Esophagus muscularis mucosa (tissue), 4 donors: Measurements from ENCODE around the gene KRT15. TPM values are rescaled to one million over a fixed set of nuclear protein-coding genes. Genes with fewer than 3 reads are reported as not detected.

Experiments used
- DNase-seq: peaks from one replicate; pipeline ENCODE4 v3.0.0-alpha.2; 2017; ENCODE audit errors: extremely low spot score
- H3K27ac ChIP-seq, 4 donors: fragments of 200-600 bp; sonication (generic); replicated peaks in 1 of 4; 1 replicate in 3 of 4; 2 replicates in 1 of 4; pipeline ENCODE4 v1.5.1; 2016 to 2019; ENCODE audit warnings: mild to moderate bottlenecking in 1 of 4
- H3K27me3 ChIP-seq, 4 donors: fragments of 200-600 bp; sonication (generic); one replicate each; pipeline versions ENCODE4 v1.5.1 to v1.6.0; 2016 to 2019
- H3K36me3 ChIP-seq, 4 donors: fragments of 200-600 bp; sonication (generic); one replicate each; pipeline ENCODE4 v1.5.1; 2016 to 2019
- H3K4me1 ChIP-seq, 4 donors: fragments of 200-600 bp; sonication (generic); one replicate each; pipeline ENCODE4 v1.5.1; 2016 to 2019
- H3K4me3 ChIP-seq, 4 donors: fragments of 200-600 bp; sonication (generic); 1 replicate in 2 of 4; 2 replicates in 2 of 4; pipeline ENCODE4 v1.5.1; 2016 to 2019; ENCODE audit warnings: mild to moderate bottlenecking in 4 of 4, moderate library complexity in 1 of 4
- H3K9me3 ChIP-seq, 4 donors: fragments of 200-600 bp; sonication (generic); 1 replicate in 3 of 4; 2 replicates in 1 of 4; pipeline ENCODE4 v1.5.1; 2016 to 2019
- CTCF ChIP-seq, 3 experiments: fragments of 200-600 bp in 2 of 3; fragments of 450-650 bp in 1 of 3; sonication (generic) in 2 of 3; IDR thresholded peaks; one replicate each; pipeline ENCODE4 v1.5.1; 2017 to 2019; ENCODE audit warnings: antibody characterized with exemption in 3 of 3, mild to moderate bottlenecking in 2 of 3, moderate library complexity in 1 of 3
- EP300 ChIP-seq: sonication (generic); formaldehyde crosslinking; IDR thresholded peaks from one replicate; pipeline ENCODE4 v1.6.1; 2017; ENCODE audit warnings: antibody characterized with exemption
- POLR2A ChIP-seq: fragments of 450-650 bp; IDR thresholded peaks from one replicate; pipeline ENCODE4 v1.6.1; 2017; ENCODE audit warnings: antibody characterized with exemption, moderate library complexity, mild to moderate bottlenecking, low read depth
- POLR2AphosphoS5 ChIP-seq, 2 donors: sonication (generic); formaldehyde crosslinking; IDR thresholded peaks; one replicate each; pipeline ENCODE4 v1.6.1; 2017; ENCODE audit warnings: antibody characterized with exemption in 2 of 2
- WGBS: methylation state at CpG from one replicate; pipeline ENCODE4 v1.1.5; 2018; 5-methylcytosine and 5-hydroxymethylcytosine counted together
- intact Hi-C: fragments of 100-400 bp; cut with DNase I; formaldehyde crosslinking; loops from one replicate; pipeline ENCODE4 v1.15.1; 2023
- total RNA-seq, 4 donors: library from RNA; depleted of rRNA; stranded (reverse); fragments of >200 nt; gene quantifications; one replicate each; pipeline versions ENCODE4 v1.1.0 to v1.2.1, GENCODE V29; 2016

The KRT15 gene
- total RNA-seq, 4 donors from 2014 or later = 3.3 TPM; not detected in 3

- H3K9me3 ChIP-seq = no peaks in the 10 kb centered on the region
Observed at GRCh38 chr17:41555105-41555887, 36.6 kb upstream of the KRT15 start.

GRCh38 chr17:41553987-41554680 lies 35.4 kb upstream of the KRT15 start:
- H3K27me3 ChIP-seq = peaks cover 0 to 10% (median 0%) of the 10 kb centered on the region in 4 donors
- peaks cover under 1 to 10% (median 3%) of the 10 kb centered on the region in 4 donors for H3K4me1 ChIP-seq
- no peak for TF ChIP-seq POLR2A
- no peak for TF ChIP-seq EP300
- TF ChIP-seq POLR2AphosphoS5 (IDR thresholded peaks at IDR 0.05) = no peak
- no peak for TF ChIP-seq CTCF (IDR thresholded peaks at IDR 0.05)
- no peak overlapping the region for H3K27ac ChIP-seq
- DNase-seq = no peak
- intact Hi-C loops = no loop called here
- WGBS = 85% methylated on average over 8 of the region's 8 CpGs
- no peaks in the 10 kb centered on the region for H3K9me3 ChIP-seq
- H3K4me3 ChIP-seq = no peak overlapping the region
- no peaks in the 10 kb centered on the region for H3K36me3 ChIP-seq

More at GRCh38 chr17:41555105-41555887, 36.6 kb upstream of the KRT15 start:
- Histone ChIP-seq H3K4me3 (no peak overlapping the region), H3K27ac (no peak overlapping the region), H3K4me1 (no peaks in the 10 kb centered on the region), H3K27me3 (peaks cover 0 to 15% (median 0%) of the 10 kb centered on the region in 4 donors), H3K36me3 (no peaks in the 10 kb centered on the region)
- no peak for DNase-seq
- intact Hi-C loops = no loop called here
- TF ChIP-seq POLR2AphosphoS5 (IDR thresholded peaks at IDR 0.05) (no peak), POLR2A (no peak), CTCF (IDR thresholded peaks at IDR 0.05) (no peak), EP300 (no peak)
- WGBS = 70% methylated on average over 5 of the region's 5 CpGs

- WGBS = 85% methylated on average over 4 of the region's 4 CpGs
- no peaks in the 10 kb centered on the region for H3K36me3 ChIP-seq
- no peak for DNase-seq
Observed at GRCh38 chr17:41553176-41553575, 34.5 kb upstream of the KRT15 start.

GRCh38 chr17:41552455-41552854 lies 33.8 kb upstream of the KRT15 start:
- Histone ChIP-seq H3K36me3 (no peaks in the 10 kb centered on the region), H3K27me3 (peaks cover 0 to 10% (median 0%) of the 10 kb centered on the region in 4 donors), H3K9me3 (no peaks in the 10 kb centered on the region), H3K4me3 (no peak overlapping the region), H3K27ac (no peak overlapping the region), H3K4me1 (peaks cover 17 to 26% (median 20%) of the 10 kb centered on the region in 4 donors)
- TF ChIP-seq POLR2AphosphoS5 (IDR thresholded peaks at IDR 0.05) (no peak), POLR2A (no peak), CTCF (IDR thresholded peaks at IDR 0.05) (no peak), EP300 (no peak)
- DNase-seq = no peak
- intact Hi-C loops = no loop called here
- 92% methylated on average over 4 of the region's 5 CpGs for WGBS

More at GRCh38 chr17:41553176-41553575, 34.5 kb upstream of the KRT15 start:
- Histone ChIP-seq H3K27me3 (peaks cover 0 to 10% (median 0%) of the 10 kb centered on the region in 4 donors), H3K9me3 (no peaks in the 10 kb centered on the region), H3K4me3 (no peak overlapping the region), H3K4me1 (peaks cover 10 to 20% (median 13%) of the 10 kb centered on the region in 4 donors), H3K27ac (no peak overlapping the region)
- TF ChIP-seq POLR2AphosphoS5 (IDR thresholded peaks at IDR 0.05) (no peak), EP300 (no peak), POLR2A (no peak), CTCF (IDR thresholded peaks at IDR 0.05) (no peak)
- intact Hi-C loops = no loop called here
